A549 (cell line): ENCODE data around the gene AFAP1. TPM values are rescaled to one million over a fixed set of nuclear protein-coding genes. Genes with fewer than 3 reads are reported as not detected.

Experiments
- ATAC-seq, 2 experiments: fragments of 200-7000 bp in 1 of 2; fragments of >200 bp in 1 of 2; cut with Nextera tagmentation in 1 of 2; cut with Tn5 transposase in 1 of 2; 3 replicates each; pipeline versions ENCODE4 v1.8.0 to v1.9.1; 2018 to 2020; ENCODE audit warnings: mild to moderate bottlenecking in 1 of 2, moderate library complexity in 1 of 2
- CTCF ChIA-PET: fragments of 300-600 bp; sonication (Branson Sonifier 250); formaldehyde crosslinking; extraction: SDS; loops from one replicate; lab custom pipeline; 2021; ENCODE audit warnings: antibody characterized with exemption, inconsistent platforms; lab: Yijun Ruan, JAX
- POLR2A ChIA-PET: fragments of 350-600 bp; formaldehyde crosslinking; extraction: SDS; loops from one replicate; lab custom pipeline; 2021; ENCODE audit warnings: antibody characterized with exemption, inconsistent platforms; lab: Yijun Ruan, JAX
- DNase-seq, 2 experiments: peaks; one replicate each; pipeline versions ENCODE4 v3.0.0 to v3.0.0-alpha.2; 2011 to 2016; ENCODE audit warnings: low read depth in 1 of 2, low spot score in 1 of 2
- FAIRE-seq: peaks from 2 replicates; lab custom pipeline; 2011; peaks lifted over from hg19 to GRCh38; lab: Jason Lieb, UNC
- H3K27ac ChIP-seq, 2 experiments: fragments of >200 bp; sonication (Bioruptor Twin); formaldehyde crosslinking; 3 replicates each; pipeline ENCODE4 v1.5.1; 2016 to 2017
- H3K4me1 ChIP-seq: fragments of >200 bp; sonication (Bioruptor Twin); formaldehyde crosslinking; 3 replicates; pipeline ENCODE4 v1.6.1; 2016
- H3K4me2 ChIP-seq: fragments of >200 bp; sonication (Bioruptor Twin); formaldehyde crosslinking; 3 replicates; pipeline ENCODE4 v1.6.1; 2016
- H3K4me3 ChIP-seq: fragments of >200 bp; sonication (Bioruptor Twin); formaldehyde crosslinking; 3 replicates; pipeline ENCODE4 v1.5.1; 2016
- H3K9me3 ChIP-seq: fragments of >200 bp; sonication (Bioruptor Twin); formaldehyde crosslinking; 3 replicates; pipeline ENCODE4 v1.6.1; 2016
- BHLHE40 ChIP-seq: IDR thresholded peaks from 2 replicates; pipeline ENCODE4 v1.6.1; 2012; ENCODE audit warnings: low read depth, low read length, inconsistent platforms
- CBX2 ChIP-seq: fragments of 200-600 bp; sonication (generic); IDR thresholded peaks from 2 replicates; pipeline ENCODE4 v1.6.1; 2016; ENCODE audit warnings: low read depth, mild to moderate bottlenecking, borderline replicate concordance
- CEBPB ChIP-seq, 2 experiments: fragments of >200 bp in 1 of 2; sonication (Bioruptor Twin) in 1 of 2; formaldehyde crosslinking in 1 of 2; IDR thresholded peaks; 2 replicates each; pipeline ENCODE4 v1.6.1; 2012 to 2016
- CHD2 ChIP-seq: fragments of 150-350 bp; IDR thresholded peaks from 2 replicates; pipeline ENCODE4 v1.6.1; 2014; ENCODE audit warnings: low read length; ENCODE audit not compliant: partially characterized antibody
- ESRRA ChIP-seq: fragments of 150-350 bp; IDR thresholded peaks from 2 replicates; pipeline ENCODE4 v1.6.1; 2014; ENCODE audit warnings: mild to moderate bottlenecking, low read length, borderline replicate concordance
- FOSL2 ChIP-seq, 2 experiments: fragments of 450-650 bp in 1 of 2; fragments of >200 bp in 1 of 2; sonication (Bioruptor Twin) in 1 of 2; formaldehyde crosslinking; IDR thresholded peaks; 2 replicates each; pipeline versions ENCODE4 v1.5.0 to v1.6.1; 2016 to 2020; ENCODE audit warnings: mild to moderate bottlenecking in 1 of 2, moderate library complexity in 1 of 2
- HMGXB4 ChIP-seq: fragments of 250-450 bp; sonication (Bioruptor Pico); IDR thresholded peaks from 2 replicates; pipeline ENCODE4 v1.5.0; 2021; ENCODE audit warnings: mild to moderate bottlenecking, moderate library complexity, borderline replicate concordance
- HOXB5 ChIP-seq: fragments of 250-450 bp; sonication (Bioruptor Pico); IDR thresholded peaks from 2 replicates; pipeline ENCODE4 v1.5.0; 2020; ENCODE audit warnings: mild to moderate bottlenecking, moderate library complexity
- JUNB ChIP-seq: fragments of >200 bp; sonication (Bioruptor Twin); formaldehyde crosslinking; IDR thresholded peaks from 2 replicates; pipeline ENCODE4 v1.6.1; 2016
- KDM1A ChIP-seq: fragments of 200-600 bp; sonication (generic); IDR thresholded peaks from 2 replicates; pipeline ENCODE4 v1.6.1; 2016; ENCODE audit warnings: low read depth, mild to moderate bottlenecking
- MAFK ChIP-seq: fragments of 450-650 bp; IDR thresholded peaks from 2 replicates; pipeline ENCODE4 v1.6.1; 2014; ENCODE audit not compliant: partially characterized antibody
- MAX ChIP-seq: IDR thresholded peaks from 2 replicates; pipeline ENCODE4 v1.6.1; 2012
- MAZ ChIP-seq: fragments of 150-350 bp; IDR thresholded peaks from 2 replicates; pipeline ENCODE4 v1.6.1; 2014; ENCODE audit warnings: antibody characterized with exemption, low read depth, low read length, borderline replicate concordance
- MYC ChIP-seq: IDR thresholded peaks from 2 replicates; pipeline ENCODE4 v1.6.1; 2012; ENCODE audit warnings: mild to moderate bottlenecking, inconsistent platforms, low read length, improper control_type of control experiment, borderline replicate concordance
- NFE2L2 ChIP-seq: fragments of 150-350 bp; conservative IDR thresholded peaks from 2 replicates; pipeline ENCODE4 v1.6.1; 2014; ENCODE audit warnings: low read length
- NPAS2 ChIP-seq: fragments of 250-450 bp; sonication (Bioruptor Pico); IDR thresholded peaks from 2 replicates; pipeline ENCODE4 v1.8.0; 2022; ENCODE audit warnings: mild to moderate bottlenecking, moderate library complexity, borderline replicate concordance
- NR3C1 ChIP-seq: fragments of >200 bp; sonication (Bioruptor Twin); formaldehyde crosslinking; IDR thresholded peaks from 3 replicates; pipeline ENCODE4 v1.6.1; 2017
- PBX3 ChIP-seq: IDR thresholded peaks from 2 replicates; pipeline ENCODE4 v1.6.1; 2012
- POLR2A ChIP-seq: IDR thresholded peaks from 2 replicates; pipeline ENCODE4 v1.6.1; 2012; ENCODE audit warnings: mild to moderate bottlenecking, low read length
- POLR2AphosphoS2 ChIP-seq: conservative IDR thresholded peaks from 2 replicates; pipeline ENCODE4 v1.6.1; 2012; ENCODE audit warnings: low read length, improper control_type of control experiment, inconsistent platforms
- RAD21 ChIP-seq, 2 experiments: fragments of >200 bp in 1 of 2; sonication (Bioruptor Twin) in 1 of 2; formaldehyde crosslinking in 1 of 2; IDR thresholded peaks in 1 of 2; conservative IDR thresholded peaks in 1 of 2; 2 replicates in 1 of 2; 3 replicates in 1 of 2; pipeline ENCODE4 v1.6.1; 2012 to 2018; ENCODE audit warnings: inconsistent platforms in 1 of 2
- RNF2 ChIP-seq: fragments of 200-600 bp; sonication (generic); IDR thresholded peaks from 2 replicates; pipeline ENCODE4 v1.6.1; 2016; ENCODE audit warnings: low read depth, mild to moderate bottlenecking, antibody characterized with exemption, moderate library complexity, borderline replicate concordance
- SMC3 ChIP-seq: fragments of >200 bp; sonication (Bioruptor Twin); formaldehyde crosslinking; IDR thresholded peaks from 3 replicates; pipeline ENCODE4 v1.6.1; 2018; ENCODE audit warnings: inconsistent platforms
- SREBF2 ChIP-seq: fragments of 450-650 bp; IDR thresholded peaks from 2 replicates; pipeline ENCODE4 v1.6.1; 2014; ENCODE audit warnings: mild to moderate bottlenecking, moderate library complexity
- ZC3H11A ChIP-seq: fragments of 450-650 bp; IDR thresholded peaks from 2 replicates; pipeline ENCODE4 v1.6.1; 2014; ENCODE audit warnings: antibody characterized with exemption, mild to moderate bottlenecking
- ZNF302 ChIP-seq: fragments of 250-450 bp; sonication (Bioruptor Pico); IDR thresholded peaks from 2 replicates; pipeline ENCODE4 v1.9.0; 2021; ENCODE audit warnings: inconsistent platforms, mild to moderate bottlenecking, moderate library complexity
- ZSCAN20 ChIP-seq: fragments of 250-450 bp; sonication (Bioruptor Pico); IDR thresholded peaks from 2 replicates; pipeline ENCODE4 v1.8.0; 2022; ENCODE audit warnings: mild to moderate bottlenecking, moderate library complexity
- WGBS: methylation state at CpG from one replicate; pipeline ENCODE4 v1.1.6; 2017; ENCODE audit errors: missing lambda C conversion rate; 5-methylcytosine and 5-hydroxymethylcytosine counted together
- polyA plus RNA-seq, 4 experiments: library from polyadenylated mRNA; depleted of rRNA in 3 of 4; stranded (reverse); fragments of >200 nt; fragmentation: RNase III in 1 of 4; extraction: RNeasy Plus Mini Kit Qiagen cat#74134 plus additional on column Dnase treatment in 1 of 4; gene quantifications; 2 replicates in 3 of 4; 3 replicates in 1 of 4; pipeline ENCODE4 v1.2.3, GENCODE V29; 2011 to 2017
- TF ChIP-seq, protein P1 (sequence below): fragments of 150-350 bp; IDR thresholded peaks from 2 replicates; pipeline ENCODE4 v1.6.1; 2014; ENCODE audit warnings: low read depth, mild to moderate bottlenecking, low read length

AFAP1 gene
- polyA plus RNA-seq, 2 of the 4 experiments (the other 2 are of a cell fraction), result 25.4 to 29.6 TPM

GRCh38 chr4:7864685-7865084 lies 75.0 kb downstream of the AFAP1 start:
- WGBS, result 62% methylated on average over 2 of the region's 2 CpGs
- Histone ChIP-seq H3K4me2 (no peak overlapping the region), H3K4me1 (peaks cover 80% of the 10 kb centered on the region), H3K4me3 (no peak overlapping the region), H3K27ac (peak overlapping the region in 1 of 2 experiments; percentile 90; a peak in 4 of 6 replicates), H3K9me3 (no peaks in the 10 kb centered on the region)
- POLR2A ChIA-PET, result no interaction called here
- no peak for FAIRE-seq
- ATAC-seq, result no peak
- TF ChIP-seq KDM1A, result no peak
- TF ChIP-seq FOSL2 (IDR thresholded peaks at IDR 0.05), result no peak
- TF ChIP-seq FOSL2 (CRISPR knock-in tag; IDR thresholded peaks at IDR 0.05), result no peak
- TF ChIP-seq MAFK, result no peak
- no peak for TF ChIP-seq RNF2
- TF ChIP-seq BHLHE40, result no peak
- no peak for TF ChIP-seq SREBF2
- TF ChIP-seq, protein P1, sequence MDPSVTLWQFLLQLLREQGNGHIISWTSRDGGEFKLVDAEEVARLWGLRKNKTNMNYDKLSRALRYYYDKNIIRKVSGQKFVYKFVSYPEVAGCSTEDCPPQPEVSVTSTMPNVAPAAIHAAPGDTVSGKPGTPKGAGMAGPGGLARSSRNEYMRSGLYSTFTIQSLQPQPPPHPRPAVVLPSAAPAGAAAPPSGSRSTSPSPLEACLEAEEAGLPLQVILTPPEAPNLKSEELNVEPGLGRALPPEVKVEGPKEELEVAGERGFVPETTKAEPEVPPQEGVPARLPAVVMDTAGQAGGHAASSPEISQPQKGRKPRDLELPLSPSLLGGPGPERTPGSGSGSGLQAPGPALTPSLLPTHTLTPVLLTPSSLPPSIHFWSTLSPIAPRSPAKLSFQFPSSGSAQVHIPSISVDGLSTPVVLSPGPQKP, result no peak
- TF ChIP-seq ESRRA, result no peak
- TF ChIP-seq CBX2, result no peak
- no peak for TF ChIP-seq MAZ
- no peak for TF ChIP-seq RAD21 (conservative IDR thresholded peaks at IDR 0.05 in 1 of 2, IDR thresholded peaks at IDR 0.05 in 1 of 2)
- TF ChIP-seq POLR2AphosphoS2, result no peak
- TF ChIP-seq HOXB5 (CRISPR knock-in tag), result no peak
- no peak for TF ChIP-seq MYC
- no peak for TF ChIP-seq CHD2
- TF ChIP-seq CEBPB (IDR thresholded peaks at IDR 0.05), result no peak
- CTCF ChIA-PET, result interaction anchor here (1.1 to 6.6 kb wide), 3 partner anchors 10 to 60 kb away, joined by 3 to 39 read pairs (median 4); no protein-coding TSS in a partner anchor
- no peak for DNase-seq

- TF ChIP-seq POLR2A (no peak), FOSL2 (IDR thresholded peaks at IDR 0.05) (no peak), FOSL2 (CRISPR knock-in tag; IDR thresholded peaks at IDR 0.05) (no peak), ZC3H11A (no peak), JUNB (no peak), NFE2L2 (no peak), MAX (no peak), ZSCAN20 (CRISPR knock-in tag) (no peak), CHD2 (no peak), PBX3 (no peak), NPAS2 (no peak), SMC3 (no peak), SREBF2 (no peak), MAZ (no peak), HMGXB4 (no peak), NR3C1 (no peak), ZNF302 (no peak)
- TF ChIP-seq, protein P1, result no peak
- H3K4me2 ChIP-seq, result no peak overlapping the region
- DNase-seq (peak in 1 of 2 experiments; percentile 44), FAIRE-seq (peak; percentile 98), ATAC-seq (no peak; a peak in 1 of 6 replicates)
- H3K4me1 ChIP-seq, result peaks cover 80% of the 10 kb centered on the region
- peak overlapping the region in 1 of 2 experiments; percentile 90; a peak in 3 of 6 replicates for H3K27ac ChIP-seq
- H3K4me3 ChIP-seq, result no peak overlapping the region
- H3K9me3 ChIP-seq, result no peaks in the 10 kb centered on the region
- ChIA-PET POLR2A (no interaction called here), CTCF (interaction anchor here (1.1 to 6.6 kb wide), 3 partner anchors 11 to 60 kb away, joined by 3 to 39 read pairs (median 4); no protein-coding TSS in a partner anchor)
- WGBS, result 97% methylated on average over 4 of the region's 4 CpGs
These were observed 75.6 kb downstream of the AFAP1 start for GRCh38 chr4:7863911-7864681.
